Activated naive CD4-positive, alpha-beta T cell treated with anti-CD3 and anti-CD28 coated beads, Interleukin-2, amount 50 U/mL, for 24 hours (primary cell): ENCODE data around the gene SPEM1.

Experiments
- H3K27ac Mint-ChIP-seq: one replicate; pipeline ENCODE4 v1.8.0; 2021; ENCODE audit warnings: mild to moderate bottlenecking, mixed read lengths
- H3K27me3 Mint-ChIP-seq: one replicate; pipeline ENCODE4 v1.8.0; 2021; ENCODE audit warnings: mixed read lengths
- H3K36me3 Mint-ChIP-seq: one replicate; pipeline ENCODE4 v1.8.0; 2021; ENCODE audit warnings: mixed read lengths
- H3K4me1 Mint-ChIP-seq: one replicate; pipeline ENCODE4 v1.8.0; 2021; ENCODE audit warnings: mixed read lengths
- H3K4me3 Mint-ChIP-seq: one replicate; pipeline ENCODE4 v1.8.0; 2021; ENCODE audit warnings: mild to moderate bottlenecking, mixed read lengths
- H3K9me3 Mint-ChIP-seq: one replicate; pipeline ENCODE4 v1.8.0; 2021; ENCODE audit warnings: mixed read lengths

Gene SPEM1

DNA sequence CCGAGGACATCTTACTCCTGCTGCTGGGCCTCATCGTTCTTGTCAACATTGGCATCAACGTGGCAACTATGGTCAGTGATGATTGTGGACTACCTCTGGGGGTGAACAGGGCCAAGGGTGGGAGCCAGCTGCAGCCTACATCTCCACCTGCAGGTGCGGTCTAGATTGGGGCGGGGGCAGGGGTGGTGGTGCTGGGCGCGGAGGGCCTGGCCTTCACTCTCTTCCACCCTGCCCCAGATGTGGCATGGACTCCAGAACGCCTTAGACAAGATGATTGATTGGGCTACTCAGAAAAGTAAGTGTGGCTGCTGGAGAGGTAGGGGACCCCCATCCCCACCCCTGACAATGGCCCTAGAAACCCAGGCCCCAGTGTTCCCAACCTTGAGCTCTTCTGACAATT is 5.6 kb downstream of the SPEM1 start:
- Mint-ChIP-seq H3K27ac (no peak overlapping the region), H3K9me3 (no peaks in the 10 kb centered on the region), H3K27me3 (no peaks in the 10 kb centered on the region), H3K36me3 (no peaks in the 10 kb centered on the region), H3K4me3 (no peak overlapping the region), H3K4me1 (no peaks in the 10 kb centered on the region)

DNA sequence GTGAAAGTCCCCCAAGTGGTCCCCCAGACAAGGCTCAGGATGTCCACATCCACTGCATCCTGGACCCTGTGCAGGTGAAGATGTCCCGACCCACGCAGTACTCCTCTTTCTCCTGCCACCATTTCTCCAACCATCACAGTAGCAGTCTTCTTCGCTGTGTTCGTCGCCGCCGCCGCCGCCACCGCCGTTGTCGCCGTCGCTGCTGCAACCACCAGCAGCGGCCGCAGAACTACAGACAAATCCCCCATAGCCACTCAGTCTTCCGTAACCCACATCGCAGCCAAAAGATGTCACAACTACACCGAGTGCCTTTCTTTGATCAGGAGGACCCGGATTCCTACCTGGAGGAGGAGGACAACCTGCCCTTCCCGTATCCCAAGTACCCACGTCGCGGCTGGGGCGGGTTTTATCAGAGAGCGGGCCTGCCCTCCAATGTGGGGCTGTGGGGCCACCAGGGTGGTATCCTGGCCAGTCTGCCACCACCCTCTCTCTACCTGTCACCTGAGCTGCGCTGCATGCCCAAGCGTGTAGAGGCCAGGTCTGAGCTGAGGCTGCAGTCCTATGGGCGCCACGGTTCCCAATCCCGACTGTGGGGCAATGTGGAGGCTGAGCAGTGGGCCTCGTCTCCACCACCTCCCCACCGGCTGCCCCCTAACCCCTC is 6.2 kb downstream of the SPEM1 start:
- no peaks in the 10 kb centered on the region for H3K36me3 Mint-ChIP-seq
- no peak overlapping the region for H3K27ac Mint-ChIP-seq
- no peaks in the 10 kb centered on the region for H3K9me3 Mint-ChIP-seq
- no peaks in the 10 kb centered on the region for H3K27me3 Mint-ChIP-seq
- H3K4me3 Mint-ChIP-seq, result no peak overlapping the region
- no peaks in the 10 kb centered on the region for H3K4me1 Mint-ChIP-seq

DNA sequence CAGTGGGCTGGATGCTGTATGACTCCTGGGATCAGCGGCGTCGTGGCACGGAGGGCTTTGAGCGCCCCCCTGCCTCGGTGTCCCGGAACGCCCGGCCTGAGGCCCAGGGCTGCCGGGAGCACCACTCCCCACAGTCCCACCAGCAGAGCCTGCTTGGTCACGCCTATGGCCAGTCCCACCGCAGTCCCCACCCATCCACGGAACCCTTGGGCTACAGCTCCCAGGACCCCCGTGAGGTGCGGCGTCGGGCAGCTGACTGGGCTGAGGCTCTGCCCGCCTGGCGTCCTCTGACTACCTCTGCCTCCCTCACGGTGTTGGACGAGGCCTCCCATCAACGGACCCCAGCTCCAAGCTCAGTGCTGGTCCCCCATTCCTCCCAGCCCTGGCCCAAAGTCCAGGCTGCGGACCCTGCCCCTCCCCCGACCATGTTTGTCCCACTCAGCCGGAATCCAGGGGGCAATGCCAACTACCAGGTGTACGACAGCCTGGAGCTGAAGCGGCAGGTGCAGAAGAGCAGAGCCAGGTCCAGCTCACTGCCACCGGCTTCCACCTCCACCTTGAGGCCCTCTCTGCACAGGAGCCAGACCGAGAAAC is 6.9 kb downstream of the SPEM1 start:
- H3K9me3 Mint-ChIP-seq, result no peaks in the 10 kb centered on the region
- H3K4me1 Mint-ChIP-seq, result no peaks in the 10 kb centered on the region
- no peaks in the 10 kb centered on the region for H3K36me3 Mint-ChIP-seq
- no peaks in the 10 kb centered on the region for H3K27me3 Mint-ChIP-seq
- no peak overlapping the region for H3K4me3 Mint-ChIP-seq
- no peak overlapping the region for H3K27ac Mint-ChIP-seq

DNA sequence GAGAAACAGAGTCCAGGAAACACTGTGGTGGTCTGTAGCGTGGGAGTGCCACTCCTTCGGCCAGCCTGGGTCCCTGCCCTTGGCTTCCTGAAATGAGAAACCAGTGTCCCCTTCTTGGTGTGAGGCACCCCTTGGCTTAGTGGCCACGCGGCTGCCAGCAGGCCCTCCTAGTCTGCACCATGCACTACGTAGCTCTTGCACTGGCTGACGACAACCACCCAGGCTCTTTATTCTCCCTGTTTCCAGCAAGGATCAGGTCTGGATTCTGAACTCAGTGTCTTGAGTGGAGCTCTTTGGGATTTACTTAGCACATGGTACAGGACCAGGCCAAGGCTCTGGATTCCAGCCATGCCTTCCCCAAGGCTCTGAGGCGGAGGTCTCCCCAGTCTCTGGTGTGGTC is 7.4 kb downstream of the SPEM1 start:
- Mint-ChIP-seq H3K4me1 (no peaks in the 10 kb centered on the region), H3K27me3 (no peaks in the 10 kb centered on the region), H3K9me3 (no peaks in the 10 kb centered on the region), H3K36me3 (no peaks in the 10 kb centered on the region), H3K27ac (no peak overlapping the region), H3K4me3 (no peak overlapping the region)

DNA sequence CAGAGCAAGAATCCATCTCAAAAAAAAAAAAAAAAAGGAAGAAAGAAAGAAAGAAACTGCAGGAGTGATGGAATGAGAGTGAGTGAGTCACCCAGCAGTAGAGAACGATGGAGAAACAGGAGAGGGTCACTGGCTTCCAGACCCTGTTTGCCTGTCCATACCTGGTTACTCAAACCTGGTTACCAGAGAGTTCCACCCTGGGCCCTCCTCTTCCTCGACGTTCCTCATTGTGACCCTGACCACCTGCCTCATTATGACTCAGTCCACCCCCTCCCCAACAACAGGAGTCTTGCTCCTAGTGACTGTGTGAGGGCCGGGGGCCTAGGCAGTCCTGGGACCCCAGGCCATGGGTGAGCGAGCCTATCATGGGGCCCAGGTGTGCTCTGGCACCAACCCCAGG is 8.4 kb downstream of the SPEM1 start, which contains the start of gene SPEM3:
SPEM3 (plus strand) TSS at position 301 of the 400 bp plus-strand sequence; CDS start at position 347, 46 bp downstream.
- H3K9me3 Mint-ChIP-seq, result no peaks in the 10 kb centered on the region
- H3K36me3 Mint-ChIP-seq, result no peaks in the 10 kb centered on the region
- no peaks in the 10 kb centered on the region for H3K4me1 Mint-ChIP-seq
- H3K27me3 Mint-ChIP-seq, result no peaks in the 10 kb centered on the region
- H3K27ac Mint-ChIP-seq, result peak within 1 kb of the TSS; percentile 27
- H3K4me3 Mint-ChIP-seq, result no peak within 1 kb of the TSS

DNA sequence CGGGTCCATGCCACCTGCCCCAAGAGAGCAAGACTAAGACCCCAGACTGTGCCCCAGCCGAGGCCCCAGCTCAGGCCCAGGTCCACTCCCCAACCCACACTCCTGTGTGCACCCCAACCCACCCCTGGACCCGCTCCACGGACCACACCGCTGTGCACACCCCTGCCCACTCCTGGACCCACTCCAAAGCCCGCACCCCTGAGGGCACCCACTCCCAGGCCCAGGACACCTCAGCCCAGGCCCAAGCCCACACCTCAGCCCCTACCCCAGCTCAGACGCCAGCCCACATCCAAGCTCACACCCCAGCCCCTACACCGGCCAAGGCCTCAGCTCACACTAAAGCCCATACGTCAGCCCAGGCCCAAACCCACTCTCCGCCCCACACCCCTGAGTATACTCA is 9.6 kb downstream of the SPEM1 start:
- no peaks in the 10 kb centered on the region for H3K9me3 Mint-ChIP-seq
- H3K27ac Mint-ChIP-seq, result no peak overlapping the region
- no peak overlapping the region for H3K4me3 Mint-ChIP-seq
- H3K27me3 Mint-ChIP-seq, result no peaks in the 10 kb centered on the region
- H3K4me1 Mint-ChIP-seq, result no peaks in the 10 kb centered on the region
- no peaks in the 10 kb centered on the region for H3K36me3 Mint-ChIP-seq

DNA sequence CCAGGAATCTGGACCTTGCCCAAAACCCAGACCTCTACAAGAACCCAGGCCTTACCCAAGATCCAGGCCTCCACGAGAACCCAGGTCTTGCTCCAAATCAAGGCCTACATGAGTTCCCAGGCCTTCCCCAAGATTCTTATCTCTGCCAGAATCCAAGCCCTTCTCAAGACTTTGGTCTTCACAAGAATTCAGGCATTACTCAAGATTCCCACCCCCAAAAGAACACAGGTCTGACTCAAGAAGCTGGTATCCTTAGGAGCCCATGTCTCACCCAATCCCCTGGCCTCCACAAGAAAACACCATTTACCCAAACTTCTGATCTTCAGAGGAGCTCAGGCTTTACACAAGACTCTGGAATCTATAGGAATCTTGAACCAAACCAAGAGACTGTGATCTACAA is 11.1 kb downstream of the SPEM1 start:
- Mint-ChIP-seq H3K9me3 (no peaks in the 10 kb centered on the region), H3K36me3 (no peaks in the 10 kb centered on the region), H3K4me3 (no peak overlapping the region), H3K27ac (no peak overlapping the region), H3K27me3 (no peaks in the 10 kb centered on the region), H3K4me1 (peaks cover 3% of the 10 kb centered on the region)

DNA sequence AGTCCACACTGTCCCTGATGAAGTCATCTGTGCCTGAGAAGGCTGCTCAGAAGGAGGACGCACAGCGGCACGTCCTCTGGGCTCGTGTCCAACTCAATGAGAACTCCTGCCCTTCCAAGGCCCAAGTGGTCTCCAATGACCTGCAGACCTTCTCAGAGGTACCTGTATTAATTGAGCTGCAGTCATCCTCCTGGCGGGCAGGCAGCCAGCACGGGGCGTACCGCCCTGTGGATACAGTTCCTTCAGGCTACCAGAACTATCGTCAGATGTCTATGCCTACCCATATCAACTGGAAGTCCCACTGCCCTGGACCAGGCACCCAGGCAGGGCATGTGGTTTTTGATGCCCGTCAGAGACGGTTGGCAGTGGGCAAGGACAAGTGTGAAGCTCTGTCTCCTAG is 12.2 kb downstream of the SPEM1 start:
- H3K27me3 Mint-ChIP-seq, result no peaks in the 10 kb centered on the region
- H3K27ac Mint-ChIP-seq, result peak overlapping the region; percentile 51
- H3K4me1 Mint-ChIP-seq, result peaks cover 11% of the 10 kb centered on the region
- H3K4me3 Mint-ChIP-seq, result no peak overlapping the region
- H3K36me3 Mint-ChIP-seq, result no peaks in the 10 kb centered on the region
- no peaks in the 10 kb centered on the region for H3K9me3 Mint-ChIP-seq

DNA sequence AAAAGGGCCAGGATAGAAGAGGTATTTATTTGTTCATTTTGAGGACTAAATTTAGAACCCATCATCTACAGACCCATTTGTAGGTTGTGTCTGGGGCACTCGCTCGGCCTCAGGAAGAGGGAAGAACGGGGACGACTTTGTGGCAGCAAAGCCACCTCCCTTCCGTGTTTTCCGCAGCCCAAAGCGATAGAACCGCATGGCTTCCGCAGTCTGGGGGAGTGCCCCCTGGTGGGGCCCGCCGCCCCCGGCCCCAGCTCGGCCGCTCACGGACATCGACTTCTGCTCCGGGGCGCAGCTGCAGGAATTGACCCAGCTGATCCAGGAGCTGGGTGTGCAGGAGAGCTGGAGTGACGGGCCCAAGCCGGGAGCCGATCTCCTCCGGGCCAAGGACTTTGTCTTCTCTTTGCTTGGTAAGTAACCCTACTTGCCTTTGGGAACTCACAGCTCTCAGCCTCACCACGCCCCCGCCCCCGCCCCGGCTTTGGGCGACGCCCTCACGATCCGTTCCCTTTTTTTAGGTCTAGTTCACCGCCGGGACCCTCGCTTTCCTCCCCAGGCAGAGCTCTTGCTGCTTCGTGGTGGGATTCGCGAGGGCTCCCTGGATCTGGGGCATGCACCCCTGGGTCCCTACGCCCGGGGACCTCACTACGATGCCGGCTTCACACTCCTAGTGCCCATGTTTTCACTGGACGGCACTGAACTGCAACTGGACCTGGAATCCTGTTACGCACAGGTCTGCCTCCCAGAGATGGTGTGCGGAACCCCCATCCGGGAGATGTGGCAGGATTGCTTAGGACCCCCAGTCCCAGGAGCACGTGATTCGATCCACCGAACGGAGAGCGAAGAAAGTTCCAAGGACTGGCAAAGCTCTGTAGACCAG is 15.8 kb downstream of the SPEM1 start:
- Mint-ChIP-seq H3K4me3 (peak overlapping the region; percentile 96), H3K27me3 (peaks cover 7% of the 10 kb centered on the region), H3K4me1 (peaks cover 38% of the 10 kb centered on the region), H3K9me3 (no peaks in the 10 kb centered on the region), H3K36me3 (no peaks in the 10 kb centered on the region), H3K27ac (peak overlapping the region; percentile 95)

DNA sequence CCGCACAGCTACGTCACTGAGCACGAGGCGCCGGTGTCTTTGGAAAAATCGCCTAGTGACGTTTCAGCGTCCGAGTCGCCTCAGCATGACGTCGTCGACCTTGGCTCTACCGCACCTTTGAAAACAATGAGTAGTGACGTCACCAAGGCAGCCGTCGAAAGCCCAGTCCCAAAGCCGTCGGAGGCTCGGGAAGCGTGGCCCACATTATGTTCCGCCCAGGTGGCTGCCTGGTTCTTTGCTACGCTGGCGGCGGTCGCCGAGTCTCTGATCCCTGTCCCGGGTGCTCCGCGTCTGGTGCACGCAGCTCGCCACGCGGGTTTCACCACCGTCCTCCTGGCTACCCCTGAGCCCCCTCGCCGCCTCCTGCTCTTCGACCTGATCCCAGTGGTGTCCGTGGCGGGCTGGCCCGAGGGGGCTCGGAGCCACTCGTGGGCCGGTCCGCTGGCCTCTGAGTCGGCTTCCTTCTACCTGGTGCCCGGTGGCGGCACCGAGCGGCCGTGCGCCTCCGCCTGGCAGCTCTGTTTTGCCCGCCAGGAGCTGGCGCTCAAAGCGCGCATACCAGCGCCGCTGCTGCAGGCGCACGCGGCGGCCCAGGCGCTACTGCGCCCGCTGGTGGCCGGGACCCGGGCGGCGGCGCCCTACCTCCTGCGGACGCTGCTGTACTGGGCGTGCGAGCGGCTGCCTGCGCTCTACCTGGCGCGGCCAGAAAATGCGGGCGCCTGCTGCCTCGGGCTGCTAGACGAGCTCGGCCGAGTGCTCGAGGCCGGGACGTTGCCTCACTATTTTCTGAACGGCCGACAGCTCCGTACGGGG is 16.6 kb downstream of the SPEM1 start:
- peak overlapping the region; percentile 84 for H3K27ac Mint-ChIP-seq
- no peaks in the 10 kb centered on the region for H3K36me3 Mint-ChIP-seq
- peaks cover 38% of the 10 kb centered on the region for H3K4me1 Mint-ChIP-seq
- peak overlapping the region; percentile 96 for H3K4me3 Mint-ChIP-seq
- H3K27me3 Mint-ChIP-seq, result peaks cover 10% of the 10 kb centered on the region
- H3K9me3 Mint-ChIP-seq, result no peaks in the 10 kb centered on the region

DNA sequence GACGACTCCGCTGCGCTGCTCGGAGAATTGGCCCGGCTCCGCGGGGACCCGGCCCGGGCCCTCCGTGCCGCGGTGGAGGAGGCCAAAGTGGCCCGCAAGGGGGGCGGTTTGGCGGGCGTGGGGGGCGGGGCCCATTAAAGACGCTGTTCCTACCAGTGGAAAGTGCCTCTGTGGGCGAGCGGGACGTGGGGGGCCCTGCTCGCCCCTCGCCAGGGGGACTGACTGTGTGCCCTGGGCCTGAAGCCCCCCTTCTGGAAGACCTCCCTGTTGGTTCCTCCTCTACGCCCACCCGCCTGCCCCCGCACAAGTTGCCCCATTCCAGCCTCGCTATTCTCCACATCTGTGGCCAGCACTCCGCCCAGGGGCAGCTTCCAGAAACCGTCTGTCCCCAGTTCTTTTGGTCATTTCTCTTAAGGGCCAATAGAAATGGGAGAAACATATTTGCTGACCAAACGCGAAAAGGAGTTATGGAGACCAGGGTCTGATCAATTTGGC is 17.3 kb downstream of the SPEM1 start:
- Mint-ChIP-seq H3K36me3 (no peaks in the 10 kb centered on the region), H3K27ac (peak overlapping the region; percentile 68), H3K4me1 (peaks cover 38% of the 10 kb centered on the region), H3K9me3 (no peaks in the 10 kb centered on the region), H3K4me3 (peak overlapping the region; percentile 88), H3K27me3 (peaks cover 15% of the 10 kb centered on the region)

DNA sequence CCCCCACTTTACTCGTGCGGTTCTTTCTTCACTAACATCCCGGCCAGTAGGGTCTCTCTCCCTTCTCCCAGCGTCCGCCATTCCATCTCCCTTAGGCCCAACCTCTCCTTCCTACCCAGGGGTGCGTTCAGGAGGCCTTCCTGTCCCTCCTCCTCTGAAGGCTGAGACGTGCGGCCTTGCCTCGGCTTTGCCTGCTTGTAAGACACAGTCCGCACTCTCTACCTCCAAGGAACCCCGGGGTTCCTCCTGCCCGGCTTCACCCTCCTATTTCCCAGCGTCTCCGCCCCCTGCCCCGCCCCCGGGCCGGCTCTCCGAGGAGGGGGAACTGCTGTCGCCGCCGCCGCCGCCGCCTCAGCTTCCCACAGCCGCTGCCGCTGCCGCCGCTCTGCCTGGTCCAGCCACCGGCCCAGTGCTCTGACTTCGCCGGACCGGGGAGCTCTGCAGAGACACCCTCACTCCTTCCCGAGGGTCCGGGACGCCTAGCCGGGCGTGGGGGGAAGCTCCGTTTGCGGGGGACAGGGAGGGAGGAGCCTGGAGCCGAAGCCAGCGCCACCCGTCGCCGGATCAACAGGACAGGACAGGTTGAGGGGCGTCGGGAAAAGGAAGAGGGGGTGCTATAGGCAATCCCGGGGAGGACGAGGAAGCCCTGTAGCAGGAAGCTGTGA is 18.0 kb downstream of the SPEM1 start:
- Mint-ChIP-seq H3K4me1 (peaks cover 38% of the 10 kb centered on the region), H3K27me3 (peaks cover 20% of the 10 kb centered on the region), H3K36me3 (no peaks in the 10 kb centered on the region), H3K27ac (peak overlapping the region; percentile 68), H3K9me3 (no peaks in the 10 kb centered on the region), H3K4me3 (peak overlapping the region; percentile 88)

DNA sequence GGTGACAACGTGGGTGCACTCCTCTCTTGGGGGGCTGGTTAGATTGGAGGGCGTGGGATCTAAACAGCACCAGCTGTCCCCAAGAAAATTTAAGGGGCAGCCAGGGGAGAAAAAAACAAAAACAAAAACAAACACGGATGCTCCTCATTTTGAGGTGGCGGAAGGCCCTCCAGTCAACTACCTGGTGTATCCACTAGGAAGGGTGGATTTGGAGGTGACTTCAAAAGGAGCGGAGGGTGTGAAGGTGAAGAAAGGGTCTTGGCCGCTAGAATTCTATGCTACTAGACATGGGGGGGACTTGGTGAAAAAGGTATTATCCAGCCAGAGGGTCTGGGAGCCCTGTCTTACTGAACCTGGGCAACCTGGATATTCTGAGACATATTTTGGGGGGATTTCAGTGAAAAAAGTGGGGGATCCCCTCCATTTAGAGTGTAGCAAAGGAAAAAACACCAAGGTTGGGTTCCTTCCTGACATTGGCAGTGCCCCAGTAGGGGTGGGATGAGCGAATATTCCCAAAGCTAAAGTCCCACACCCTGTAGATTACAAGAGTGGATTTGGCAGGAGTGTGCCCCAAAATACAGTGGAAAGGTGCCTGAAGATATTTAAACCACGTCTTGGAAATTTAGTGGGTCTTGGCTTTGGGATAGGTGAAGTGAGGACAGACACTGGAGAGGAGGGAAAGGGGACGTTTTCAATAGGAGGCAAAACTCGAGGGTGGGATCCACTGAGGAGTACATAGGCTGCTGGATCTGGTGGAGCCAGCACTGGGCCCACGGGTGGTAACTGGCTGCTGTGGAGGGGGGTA is 18.7 kb downstream of the SPEM1 start:
- Mint-ChIP-seq H3K9me3 (no peaks in the 10 kb centered on the region), H3K4me1 (peaks cover 38% of the 10 kb centered on the region), H3K36me3 (no peaks in the 10 kb centered on the region), H3K4me3 (peak overlapping the region; percentile 88), H3K27me3 (peaks cover 25% of the 10 kb centered on the region), H3K27ac (peak overlapping the region; percentile 77)

DNA sequence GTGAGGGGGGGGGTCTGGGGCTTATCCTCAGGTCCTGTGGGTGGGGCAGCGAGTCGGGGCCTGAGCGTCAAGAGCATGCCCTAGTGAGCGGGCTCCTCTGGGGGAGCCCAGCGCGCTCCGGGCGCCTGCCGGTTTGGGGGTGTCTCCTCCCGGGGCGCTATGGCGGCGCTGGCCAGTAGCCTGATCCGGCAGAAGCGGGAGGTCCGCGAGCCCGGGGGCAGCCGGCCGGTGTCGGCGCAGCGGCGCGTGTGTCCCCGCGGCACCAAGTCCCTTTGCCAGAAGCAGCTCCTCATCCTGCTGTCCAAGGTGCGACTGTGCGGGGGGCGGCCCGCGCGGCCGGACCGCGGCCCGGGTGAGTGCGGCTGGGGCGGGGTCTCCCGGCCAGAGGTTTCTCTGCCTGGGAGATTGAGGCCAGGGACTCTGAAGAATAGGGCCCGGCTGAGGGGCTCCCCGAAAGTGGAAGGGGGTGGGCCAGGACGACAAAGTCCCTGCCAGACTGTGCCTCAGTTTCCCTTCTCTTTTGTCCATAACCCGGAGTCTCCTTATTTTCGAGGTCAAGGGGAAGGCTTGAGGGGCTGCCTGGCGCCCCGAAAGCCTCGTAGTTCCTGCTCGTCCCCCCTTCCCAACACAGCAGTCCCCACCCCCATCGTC is 19.5 kb downstream of the SPEM1 start, which contains the start of gene FGF11:
FGF11 (plus strand) TSS at position 51 of the 651 bp plus-strand sequence; CDS start at position 160, 109 bp downstream.
- Mint-ChIP-seq H3K27me3 (peaks cover 27% of the 10 kb centered on the region), H3K27ac (peak within 1 kb of the TSS; percentile 77), H3K9me3 (no peaks in the 10 kb centered on the region), H3K4me3 (peak within 1 kb of the TSS; percentile 88), H3K4me1 (peaks cover 38% of the 10 kb centered on the region), H3K36me3 (no peaks in the 10 kb centered on the region)
